Measurements from ENCODE around the gene NDUFB7.

- no peak for TF ChIP-seq CTCF (optimal IDR thresholded peaks at IDR 0.05 in 1 of 3, IDR thresholded peaks at IDR 0.05 in 1 of 3, conservative IDR thresholded peaks at IDR 0.05 in 1 of 3; ENCODE audit: extremely low read depth in 1 of 3, insufficient read depth in 2 of 3, low read length in 3 of 3)
- no peak for TF ChIP-seq EZH2 (IDR thresholded peaks at IDR 0.05; ENCODE audit: low read length)
Observed at GRCh38 chr19:14529254-14530004, 42.4 kb downstream of the NDUFB7 start, which contains the start of gene TECR.

Data from keratinocyte (primary cell).